ENCODE measurements around the gene TAF13. TPM values are rescaled to one million over a fixed set of nuclear protein-coding genes. Genes with fewer than 3 reads are reported as not detected.

Gene TAF13
- total RNA-seq, 4 donors from 2014 or later, result 11.4 to 30.8 (median 25.9) TPM

DNA sequence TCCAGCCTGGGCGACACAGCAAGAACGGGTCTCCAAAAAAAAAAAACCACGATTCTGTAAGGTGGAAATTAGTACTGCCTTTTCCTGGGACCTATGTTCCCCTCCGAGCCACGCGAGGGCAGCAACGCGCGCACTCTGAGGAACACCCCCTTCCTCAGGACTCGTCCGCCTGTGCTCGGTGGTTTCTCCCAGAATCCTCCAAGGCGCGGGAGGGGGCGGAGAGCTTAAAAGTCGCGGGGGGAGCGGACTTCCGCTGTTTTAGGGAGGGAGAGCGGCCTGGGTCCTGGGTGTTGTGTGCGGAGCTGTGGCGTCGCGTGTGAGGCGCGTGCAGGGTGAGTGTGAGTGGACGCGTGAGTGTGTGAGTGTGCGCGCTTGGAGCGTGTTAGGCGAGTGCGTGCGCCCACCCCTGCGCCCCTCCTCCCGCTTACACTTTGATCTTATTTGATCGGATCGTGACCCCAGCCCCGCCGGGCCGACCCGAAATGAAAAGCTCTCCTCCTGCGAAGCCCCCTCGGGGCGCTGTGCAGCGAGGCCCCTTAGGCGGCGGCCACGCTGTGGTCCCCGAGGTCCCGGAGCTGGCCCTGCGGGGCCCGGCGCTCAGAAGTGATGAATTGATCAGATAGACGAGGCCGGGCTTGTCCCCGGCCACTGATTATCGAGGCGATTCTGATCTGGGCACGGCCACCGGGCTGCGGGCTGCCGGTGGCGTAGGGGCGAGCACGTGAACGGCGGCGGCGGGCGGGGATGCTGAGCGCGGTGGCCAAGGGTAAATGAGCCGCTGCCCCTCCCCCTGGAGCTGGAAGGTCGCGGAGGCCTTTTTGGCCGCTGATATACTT is 24.4 kb upstream of the TAF13 start:
- peak overlapping the region; percentile 93 to 100 (median 97) for H3K4me3 ChIP-seq
- peaks cover 0 to 41% (median 2%) of the 10 kb centered on the region in 4 donors for H3K4me1 ChIP-seq
- peaks cover 0 to 15% (median 0%) of the 10 kb centered on the region in 3 donors for H3K36me3 ChIP-seq
- peak overlapping the region; percentile 95 to 99 (median 98) for H3K27ac ChIP-seq
- WGBS, 2 donors, result 1% methylated on average over 61 to 74 of the region's 77 CpGs
- DNase-seq (ENCODE audit: low spot score in 2 of 2), result peak; percentile 95
- TF ChIP-seq POLR2A (IDR thresholded peaks at IDR 0.05) (peak; percentile 95 to 98), EP300 (IDR thresholded peaks at IDR 0.05) (peak; percentile 79 to 99)
- TF ChIP-seq, protein P1, sequence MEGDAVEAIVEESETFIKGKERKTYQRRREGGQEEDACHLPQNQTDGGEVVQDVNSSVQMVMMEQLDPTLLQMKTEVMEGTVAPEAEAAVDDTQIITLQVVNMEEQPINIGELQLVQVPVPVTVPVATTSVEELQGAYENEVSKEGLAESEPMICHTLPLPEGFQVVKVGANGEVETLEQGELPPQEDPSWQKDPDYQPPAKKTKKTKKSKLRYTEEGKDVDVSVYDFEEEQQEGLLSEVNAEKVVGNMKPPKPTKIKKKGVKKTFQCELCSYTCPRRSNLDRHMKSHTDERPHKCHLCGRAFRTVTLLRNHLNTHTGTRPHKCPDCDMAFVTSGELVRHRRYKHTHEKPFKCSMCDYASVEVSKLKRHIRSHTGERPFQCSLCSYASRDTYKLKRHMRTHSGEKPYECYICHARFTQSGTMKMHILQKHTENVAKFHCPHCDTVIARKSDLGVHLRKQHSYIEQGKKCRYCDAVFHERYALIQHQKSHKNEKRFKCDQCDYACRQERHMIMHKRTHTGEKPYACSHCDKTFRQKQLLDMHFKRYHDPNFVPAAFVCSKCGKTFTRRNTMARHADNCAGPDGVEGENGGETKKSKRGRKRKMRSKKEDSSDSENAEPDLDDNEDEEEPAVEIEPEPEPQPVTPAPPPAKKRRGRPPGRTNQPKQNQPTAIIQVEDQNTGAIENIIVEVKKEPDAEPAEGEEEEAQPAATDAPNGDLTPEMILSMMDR (IDR thresholded peaks at IDR 0.05), result peak; percentile 83 to 93 (median 88)
- no peaks in the 10 kb centered on the region for H3K9me3 ChIP-seq
- no peaks in the 10 kb centered on the region for H3K27me3 ChIP-seq

DNA sequence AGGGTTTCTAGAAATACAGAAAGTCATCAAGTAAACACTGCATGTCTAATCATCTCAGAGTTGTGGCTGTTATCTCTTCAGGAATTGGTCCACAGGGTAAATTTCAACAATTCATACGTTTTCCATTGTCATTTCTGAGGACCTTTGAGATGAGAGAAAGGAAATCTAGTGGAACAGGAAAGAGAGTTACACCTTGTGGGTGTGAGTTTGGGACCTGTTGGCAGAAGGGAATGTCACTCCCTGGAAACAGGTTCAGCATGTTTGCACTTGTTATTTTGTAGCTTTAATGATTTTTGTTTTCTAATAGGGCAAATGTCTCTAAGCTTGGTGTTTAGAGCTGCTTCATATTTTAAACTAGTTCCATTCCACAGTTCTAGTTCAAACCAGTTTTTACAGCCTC is 20.3 kb upstream of the TAF13 start:
- Histone ChIP-seq H3K4me3 (no peak overlapping the region), H3K27me3 (no peaks in the 10 kb centered on the region), H3K36me3 (peaks cover 0 to 30% (median 9%) of the 10 kb centered on the region in 3 donors), H3K27ac (no peak overlapping the region), H3K4me1 (peaks cover 0 to 50% (median 17%) of the 10 kb centered on the region in 4 donors), H3K9me3 (no peaks in the 10 kb centered on the region)
- TF ChIP-seq EP300 (IDR thresholded peaks at IDR 0.05) (no peak), POLR2A (IDR thresholded peaks at IDR 0.05) (no peak)
- TF ChIP-seq, protein P1 (IDR thresholded peaks at IDR 0.05), result no peak
- no peak for DNase-seq (ENCODE audit: low spot score in 2 of 2)
- 45 to 54% methylated on average over 1 of the region's 1 CpG for WGBS, 2 donors

GRCh38 chr1:109095631-109096030 is 19.8 kb upstream of the TAF13 start:
- Histone ChIP-seq H3K4me1 (peaks cover 0 to 48% (median 17%) of the 10 kb centered on the region in 4 donors), H3K4me3 (no peak overlapping the region), H3K27ac (no peak overlapping the region), H3K36me3 (peaks cover 0 to 30% (median 9%) of the 10 kb centered on the region in 3 donors), H3K27me3 (no peaks in the 10 kb centered on the region), H3K9me3 (no peaks in the 10 kb centered on the region)
- WGBS, 2 donors, result 94% methylated on average over 1 of the region's 1 CpG
- TF ChIP-seq POLR2A (IDR thresholded peaks at IDR 0.05) (no peak), EP300 (IDR thresholded peaks at IDR 0.05) (no peak)
- TF ChIP-seq, protein P1 (IDR thresholded peaks at IDR 0.05), result no peak
- no peak for DNase-seq (ENCODE audit: low spot score in 2 of 2)

DNA sequence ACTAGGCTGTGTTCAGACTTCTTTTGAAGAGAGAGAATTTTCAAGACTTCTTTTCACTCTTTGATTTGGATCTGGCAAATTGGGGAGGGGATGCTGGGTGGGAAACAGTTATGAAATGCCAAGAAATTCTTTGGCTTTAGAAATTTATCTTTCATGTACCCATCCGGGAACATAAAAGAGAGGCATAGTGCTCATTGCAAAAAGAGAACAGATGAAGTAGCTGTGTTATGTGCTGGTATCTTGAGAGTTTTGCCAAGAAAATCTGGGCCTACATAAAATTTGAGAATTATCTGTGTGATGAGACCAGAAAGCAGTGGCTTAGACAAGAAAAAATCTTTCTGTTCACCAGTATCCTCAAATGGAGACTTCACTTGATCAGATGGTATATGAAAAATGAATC is 19.1 kb upstream of the TAF13 start:
- no peak for TF ChIP-seq POLR2A (IDR thresholded peaks at IDR 0.05)
- no peak for TF ChIP-seq EP300 (IDR thresholded peaks at IDR 0.05)
- TF ChIP-seq, protein P1 (IDR thresholded peaks at IDR 0.05), result no peak
- peaks cover 0 to 30% (median 9%) of the 10 kb centered on the region in 3 donors for H3K36me3 ChIP-seq
- peaks cover 0 to 49% (median 18%) of the 10 kb centered on the region in 4 donors for H3K4me1 ChIP-seq
- H3K27ac ChIP-seq, result no peak overlapping the region
- DNase-seq (ENCODE audit: low spot score in 2 of 2), result no peak
- no peaks in the 10 kb centered on the region for H3K27me3 ChIP-seq
- H3K9me3 ChIP-seq, result no peaks in the 10 kb centered on the region
- no peak overlapping the region for H3K4me3 ChIP-seq
- 62 to 72% methylated on average over 1 of the region's 1 CpG for WGBS, 2 donors

DNA sequence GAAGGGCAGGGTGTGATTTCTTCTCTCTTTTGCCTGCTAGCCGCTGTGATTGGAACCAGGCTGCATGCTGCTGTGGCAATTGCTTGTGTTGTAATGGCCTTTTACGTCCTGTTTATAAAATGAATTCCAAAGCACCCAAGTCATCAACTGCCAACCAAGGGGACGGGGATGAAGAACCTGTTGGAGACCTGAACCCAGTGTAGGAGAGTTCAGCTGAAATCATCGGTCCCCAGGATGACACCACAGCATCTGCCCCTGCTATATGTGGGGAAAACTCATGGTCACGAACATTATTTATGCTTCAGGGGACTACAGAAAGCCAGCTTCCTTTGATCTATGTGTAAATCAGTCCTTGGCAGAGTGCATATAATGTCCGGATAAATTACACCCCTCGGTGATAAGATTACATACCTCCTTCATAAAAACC is 18.6 kb upstream of the TAF13 start:
- TF ChIP-seq POLR2A (IDR thresholded peaks at IDR 0.05), result no peak
- TF ChIP-seq, protein P1 (IDR thresholded peaks at IDR 0.05), result no peak
- TF ChIP-seq EP300 (IDR thresholded peaks at IDR 0.05), result no peak
- H3K9me3 ChIP-seq, result no peaks in the 10 kb centered on the region
- no peak for DNase-seq (ENCODE audit: low spot score in 2 of 2)
- no peak overlapping the region for H3K4me3 ChIP-seq
- H3K27me3 ChIP-seq, result no peaks in the 10 kb centered on the region
- WGBS, 2 donors, result 78 to 80% methylated on average over 7 of the region's 7 CpGs
- H3K4me1 ChIP-seq, result peaks cover 0 to 50% (median 19%) of the 10 kb centered on the region in 4 donors
- H3K36me3 ChIP-seq, result peaks cover 0 to 30% (median 9%) of the 10 kb centered on the region in 3 donors
- no peak overlapping the region for H3K27ac ChIP-seq

Data from tibial nerve (tissue), 4 donors.